ENCODE measurements around the gene KIAA0513. TPM values are rescaled to one million over a fixed set of nuclear protein-coding genes. Genes with fewer than 3 reads are reported as not detected.

Gene KIAA0513
- total RNA-seq, 1 donor from 2014 or later, result 10.4 TPM

DNA sequence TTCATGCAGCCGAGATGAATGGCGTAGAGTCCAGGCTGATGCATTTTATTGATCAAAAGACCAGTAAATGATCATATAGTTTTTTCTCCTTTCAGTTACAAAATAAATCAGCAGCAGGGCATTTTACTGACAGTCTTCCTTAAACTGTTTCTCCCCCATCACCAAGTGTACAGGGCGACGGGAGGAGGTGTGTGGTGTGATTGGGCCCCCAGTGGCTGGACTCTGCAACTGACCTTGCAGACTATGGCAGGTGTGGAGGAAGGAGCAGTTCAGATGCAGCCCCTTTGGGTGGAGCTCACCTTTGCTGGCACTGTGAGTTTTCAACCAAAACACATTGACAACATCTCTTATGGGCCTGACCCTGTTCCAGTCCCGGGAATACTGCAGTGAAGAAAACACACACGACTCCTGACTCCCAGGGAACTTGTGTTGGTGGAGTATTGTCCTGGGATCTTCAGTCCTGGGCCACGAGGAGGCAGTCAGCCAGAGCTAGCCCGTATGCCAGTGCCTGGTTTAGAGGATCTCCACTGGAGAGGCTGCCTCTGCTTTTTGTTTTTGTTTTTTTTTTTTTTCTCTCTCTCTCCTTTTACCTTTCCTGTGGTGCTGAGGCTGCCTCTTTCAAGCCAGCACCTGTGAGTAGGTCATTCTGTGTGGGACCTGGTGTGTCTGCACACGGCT, 29.8 kb downstream of the KIAA0513 start:
- intact Hi-C loops (cut with DNase I), result no loop called here
- ATAC-seq (ENCODE audit: poor library complexity) (no peak), DNase-seq (peak; percentile 7)

DNA sequence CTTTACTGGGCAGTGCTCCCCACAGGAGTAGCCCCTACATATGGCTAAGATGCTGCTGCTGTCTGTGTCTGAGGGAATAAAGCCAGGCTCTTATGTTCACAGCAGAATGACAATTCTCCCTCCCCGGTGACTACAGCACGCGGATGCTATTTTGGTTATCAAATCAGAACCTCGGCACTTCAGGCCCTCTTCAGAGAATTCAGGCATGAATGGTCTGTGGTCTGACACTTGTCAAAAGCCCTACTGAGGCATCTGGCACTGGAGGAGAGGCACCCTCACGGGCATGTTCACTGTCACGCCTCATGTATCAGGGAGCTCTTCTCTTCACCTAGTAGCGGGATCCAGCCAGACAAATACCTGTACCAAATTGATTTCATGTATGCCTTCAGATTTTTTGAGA, 30.4 kb downstream of the KIAA0513 start:
- intact Hi-C loops (cut with DNase I), result no loop called here
- peak; percentile 75 for ATAC-seq (ENCODE audit: poor library complexity)
- DNase-seq, result peak; percentile 34

DNA sequence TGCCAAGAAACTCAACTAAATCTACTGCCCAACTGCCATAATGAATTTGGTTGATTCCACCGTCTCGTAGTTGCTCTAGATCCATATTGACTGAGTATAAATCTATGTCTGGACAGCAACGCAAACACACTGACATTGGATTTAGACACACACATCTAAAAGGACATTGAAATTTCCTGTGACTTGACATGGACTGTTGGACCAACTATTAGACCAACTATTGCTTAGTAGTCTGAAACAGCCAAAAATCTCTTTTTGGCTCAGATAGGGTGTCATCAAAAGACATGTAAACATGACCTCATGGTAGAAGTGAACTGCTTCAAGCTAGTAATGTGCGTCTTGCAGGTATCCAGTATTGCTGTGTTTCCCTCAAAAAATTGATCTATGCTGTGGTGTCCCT, 31.3 kb downstream of the KIAA0513 start:
- intact Hi-C loops (cut with DNase I), result no loop called here
- no peak for ATAC-seq (ENCODE audit: poor library complexity)
- DNase-seq, result no peak

DNA sequence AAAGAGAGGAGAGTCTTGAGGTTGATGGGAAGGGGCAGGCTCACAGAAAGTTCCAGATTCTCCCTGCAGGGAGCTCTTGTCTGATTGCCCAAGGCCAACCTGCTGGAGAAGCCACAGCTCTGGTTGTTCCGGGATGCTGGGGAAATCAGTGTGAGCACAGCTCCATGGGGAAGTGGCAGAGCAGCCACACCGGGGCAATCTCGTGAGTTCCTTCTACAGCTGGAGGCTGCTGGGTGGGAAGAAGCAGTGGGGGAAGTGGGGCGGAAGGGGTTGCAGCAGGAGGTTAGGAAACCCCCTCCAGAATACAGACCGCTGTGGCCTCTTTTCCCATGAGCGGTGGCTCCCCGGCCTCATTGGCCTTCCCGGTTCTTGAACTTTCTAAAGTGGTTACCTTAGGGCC, 34.0 kb downstream of the KIAA0513 start:
- ATAC-seq (ENCODE audit: poor library complexity) (peak; percentile 55), DNase-seq (peak; percentile 76)
- intact Hi-C loops (cut with DNase I), result no loop called here

DNA sequence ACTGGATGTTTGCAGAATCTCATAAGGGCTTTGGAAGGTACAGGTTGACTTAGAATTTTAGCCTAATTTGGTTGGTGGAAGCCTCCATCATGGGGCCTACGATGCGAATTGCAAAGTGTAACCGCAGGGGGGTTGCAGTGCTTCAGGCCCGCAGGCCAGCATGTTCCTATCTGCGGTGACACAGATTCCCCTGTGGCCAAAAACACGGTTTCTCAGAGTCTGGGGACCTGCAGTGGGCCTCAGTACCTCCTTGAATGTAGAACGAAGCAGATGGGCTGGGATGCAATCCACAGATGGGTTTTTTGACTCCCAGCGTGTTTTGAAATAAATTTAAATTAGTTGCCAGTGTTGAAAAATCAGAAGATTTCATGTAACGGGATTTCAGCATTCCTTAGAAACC, 34.7 kb downstream of the KIAA0513 start:
- no peak for DNase-seq
- intact Hi-C loops (cut with DNase I), result no loop called here
- ATAC-seq (ENCODE audit: poor library complexity), result no peak

DNA sequence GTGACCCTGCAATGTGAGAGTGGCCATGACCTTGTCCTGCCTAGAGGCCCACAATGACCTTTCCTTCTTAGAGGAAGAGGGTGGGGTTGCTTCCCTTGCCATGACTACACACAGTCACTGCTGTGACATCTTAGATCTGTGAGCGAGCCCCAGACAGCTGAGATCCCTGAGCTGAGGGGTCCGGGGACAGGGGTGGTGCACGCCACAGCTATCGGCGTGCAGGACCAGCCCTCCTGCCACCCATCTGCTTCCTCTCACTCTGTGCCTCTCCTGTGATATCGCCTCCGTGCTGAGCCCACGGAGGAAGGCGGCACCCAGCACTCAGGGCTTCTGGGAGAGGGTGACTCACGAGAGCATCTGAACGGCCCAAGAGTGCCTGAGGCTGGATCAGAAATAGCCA, 35.2 kb downstream of the KIAA0513 start:
- intact Hi-C loops (cut with DNase I), result no loop called here
- peak; percentile 19 for ATAC-seq (ENCODE audit: poor library complexity)
- peak; percentile 27 for DNase-seq

DNA sequence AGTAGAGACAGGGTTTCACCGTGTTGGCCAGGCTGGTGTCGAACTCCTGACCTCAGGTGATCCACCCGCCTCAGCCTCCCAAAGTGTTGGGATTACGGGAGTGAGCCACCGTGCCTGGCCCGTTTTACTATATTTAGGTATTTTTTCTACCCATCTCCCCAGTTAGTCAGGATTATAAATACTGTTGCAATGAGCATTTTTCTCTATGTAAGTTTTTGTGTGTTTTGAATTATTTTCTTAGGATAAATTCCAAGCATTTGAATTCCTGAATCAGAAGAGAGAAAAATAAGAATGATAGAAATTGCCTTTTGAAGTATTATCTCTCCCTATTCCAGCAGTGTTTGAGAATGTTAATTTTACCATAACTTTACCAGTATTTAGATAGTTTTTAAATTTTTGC, 36.6 kb downstream of the KIAA0513 start:
- DNase-seq (no peak), ATAC-seq (ENCODE audit: poor library complexity) (no peak)
- intact Hi-C loops (cut with DNase I), result no loop called here

DNA sequence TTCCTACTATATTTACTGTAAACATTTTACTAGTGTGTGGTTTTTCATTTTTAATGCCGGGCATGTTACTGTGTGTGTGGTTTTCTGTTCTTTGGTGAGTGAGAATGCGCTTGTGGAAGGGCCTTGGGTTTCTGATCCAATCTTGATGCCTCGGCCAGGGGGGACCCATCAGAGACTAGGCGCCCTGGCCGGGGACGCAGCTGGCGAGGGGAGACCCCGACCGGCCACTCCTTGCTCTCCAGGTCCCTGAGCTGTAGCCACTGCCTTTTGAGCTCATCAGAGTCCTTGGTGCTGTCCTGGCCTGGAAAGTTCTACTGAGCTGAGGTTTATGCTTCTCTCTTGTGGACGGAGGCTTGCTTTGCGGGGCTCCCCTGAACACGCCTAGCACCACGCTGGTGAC, 37.5 kb downstream of the KIAA0513 start:
- intact Hi-C loops (cut with DNase I), result no loop called here
- peak; percentile 5 for DNase-seq
- no peak for ATAC-seq (ENCODE audit: poor library complexity)

DNA sequence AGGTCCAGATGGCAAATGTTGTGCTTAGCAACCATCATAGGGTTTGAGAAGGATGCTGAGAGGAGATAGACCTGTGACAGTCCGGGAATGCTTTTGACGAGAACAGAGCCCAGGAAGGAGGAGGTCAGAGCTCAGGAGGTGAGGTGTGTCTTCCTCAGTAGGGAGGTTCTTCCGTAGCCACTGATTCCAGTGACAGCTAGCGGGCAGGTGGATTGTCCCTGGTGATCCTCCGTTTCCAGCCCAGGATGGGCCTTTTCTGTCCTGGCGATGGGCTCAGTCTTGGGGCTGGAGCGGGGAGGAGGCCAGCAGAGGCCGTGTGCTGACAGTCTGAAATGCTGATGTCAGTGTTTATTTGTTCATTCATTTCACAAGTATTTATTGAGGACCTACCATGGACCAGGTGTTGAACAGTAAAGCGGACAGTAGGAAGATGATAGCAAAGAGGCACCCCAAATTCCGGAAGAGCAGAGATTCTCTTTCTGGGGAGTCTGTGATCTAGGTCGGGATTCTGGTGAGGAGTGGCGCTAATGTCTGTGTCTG, 38.8 kb downstream of the KIAA0513 start:
- DNase-seq (no peak), ATAC-seq (ENCODE audit: poor library complexity) (no peak)
- intact Hi-C loops (cut with DNase I), result no loop called here

DNA sequence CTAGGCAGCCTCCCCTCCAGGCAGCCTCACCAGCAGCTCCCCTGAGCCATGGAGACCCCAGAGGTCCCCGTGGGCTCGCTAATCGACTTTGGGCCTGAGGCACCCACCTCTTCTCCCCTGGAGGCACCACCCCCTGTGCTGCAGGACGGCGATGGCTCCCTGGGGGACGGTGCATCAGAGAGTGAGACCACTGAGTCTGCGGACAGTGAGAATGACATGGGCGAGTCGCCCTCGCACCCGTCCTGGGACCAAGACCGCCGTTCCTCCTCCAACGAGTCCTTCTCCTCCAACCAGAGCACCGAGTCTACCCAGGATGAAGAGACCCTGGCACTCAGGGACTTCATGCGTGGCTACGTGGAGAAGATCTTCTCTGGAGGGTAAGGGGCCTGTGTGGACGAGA, 39.4 kb downstream of the KIAA0513 start:
- ATAC-seq (ENCODE audit: poor library complexity) (peak; percentile 11), DNase-seq (no peak)
- intact Hi-C loops (cut with DNase I), result no loop called here

DNA sequence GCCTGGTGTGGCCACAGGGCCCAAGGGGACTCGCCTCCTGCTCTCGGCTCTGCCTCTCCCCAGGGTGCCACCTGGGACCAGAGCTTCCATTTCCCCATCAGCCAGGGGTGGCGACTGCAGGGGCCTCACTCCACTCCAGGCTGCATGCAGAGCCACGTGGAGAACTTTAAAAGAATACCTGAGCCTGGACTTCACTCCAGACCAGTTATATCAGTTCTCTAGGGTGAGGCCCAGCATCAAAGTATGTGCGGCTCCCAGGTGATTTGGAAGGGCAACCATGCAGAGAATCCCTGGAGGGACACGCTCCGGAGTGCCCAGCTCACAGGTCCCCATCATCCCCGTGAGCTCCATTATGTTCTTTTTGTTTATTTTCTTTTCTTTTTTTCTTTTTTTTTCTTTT, 39.8 kb downstream of the KIAA0513 start:
- intact Hi-C loops (cut with DNase I), result no loop called here
- DNase-seq (no peak), ATAC-seq (ENCODE audit: poor library complexity) (no peak)

DNA sequence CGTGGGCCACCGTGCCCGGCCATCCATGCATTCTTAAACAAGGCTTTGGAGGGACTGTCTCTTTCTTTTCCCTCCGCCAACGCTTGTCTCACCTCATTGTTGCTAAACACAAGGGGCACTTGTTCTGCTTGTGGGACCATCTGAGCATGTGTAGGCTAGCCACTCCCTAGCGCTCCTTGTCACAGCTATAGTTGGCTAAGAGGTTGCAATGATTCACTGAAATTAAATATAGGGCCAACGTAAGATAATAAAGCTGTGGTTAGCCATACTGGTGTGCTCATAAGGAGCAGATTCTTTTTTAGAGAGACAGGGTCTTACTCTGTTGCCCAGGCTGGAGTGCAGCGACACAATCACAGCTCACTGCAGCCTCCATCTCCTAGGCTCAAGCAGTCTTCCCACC, 41.2 kb downstream of the KIAA0513 start:
- intact Hi-C loops (cut with DNase I), result no loop called here
- no peak for DNase-seq
- ATAC-seq (ENCODE audit: poor library complexity), result no peak

DNA sequence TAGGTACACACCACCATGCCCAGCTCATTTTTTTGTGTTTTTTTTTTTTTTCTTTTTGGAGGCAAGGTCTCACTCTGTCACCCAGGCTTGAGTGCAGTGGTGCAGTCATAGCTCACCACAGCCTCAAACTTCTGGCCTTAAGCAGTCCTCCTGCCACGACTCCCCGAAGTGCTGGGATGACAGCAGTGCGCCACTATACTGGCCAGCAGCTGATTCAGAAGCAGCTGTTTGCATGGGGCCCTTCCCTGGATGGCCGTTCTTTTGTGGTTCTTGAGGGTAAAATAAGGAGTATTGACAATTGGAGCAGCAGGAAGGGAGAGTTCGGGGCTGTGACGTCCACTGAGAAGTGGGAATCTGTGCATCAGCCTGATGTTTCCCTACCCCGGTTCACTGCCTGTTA, 41.6 kb downstream of the KIAA0513 start:
- intact Hi-C loops (cut with DNase I), result no loop called here
- no peak for ATAC-seq (ENCODE audit: poor library complexity)
- DNase-seq, result no peak

DNA sequence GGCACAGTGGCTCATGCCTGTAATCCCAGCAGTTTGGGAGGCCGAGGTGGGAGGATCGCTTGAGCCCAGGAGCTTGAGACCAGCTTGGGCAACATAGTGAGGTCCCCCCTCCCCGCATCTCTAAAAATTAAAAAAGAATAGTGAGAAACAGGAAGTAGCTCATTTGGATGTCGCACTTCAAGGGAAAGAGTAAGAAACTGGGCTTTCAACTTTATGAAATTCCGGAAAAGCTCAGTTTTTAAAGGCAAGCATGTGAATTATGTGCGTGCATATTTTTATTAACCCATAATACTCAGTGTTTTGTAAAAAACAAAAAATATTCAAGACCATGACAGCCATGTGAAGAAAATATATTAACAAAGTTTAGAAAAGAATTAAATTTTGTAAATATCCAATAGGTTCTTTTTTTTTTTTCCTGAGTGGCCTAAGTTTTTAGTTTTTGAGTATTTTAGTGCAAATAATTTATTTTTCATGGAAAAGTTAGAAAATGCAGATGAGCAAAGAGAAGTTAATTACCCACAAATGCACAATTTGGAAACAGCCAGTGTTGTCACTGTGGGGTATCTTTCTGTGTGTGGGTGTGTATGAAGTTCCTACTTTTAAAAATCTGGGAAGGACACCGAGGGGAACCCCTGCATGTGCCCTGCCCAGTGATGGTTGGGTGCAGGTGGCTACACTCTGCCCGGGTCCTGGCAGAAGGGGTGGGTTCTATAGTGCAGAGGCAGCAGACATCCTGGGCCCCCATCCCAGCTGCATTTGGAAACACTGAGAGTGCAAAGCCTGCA, 44.7 kb downstream of the KIAA0513 start:
- intact Hi-C loops (cut with DNase I), result no loop called here
- no peak for ATAC-seq (ENCODE audit: poor library complexity)
- DNase-seq, result no peak

DNA sequence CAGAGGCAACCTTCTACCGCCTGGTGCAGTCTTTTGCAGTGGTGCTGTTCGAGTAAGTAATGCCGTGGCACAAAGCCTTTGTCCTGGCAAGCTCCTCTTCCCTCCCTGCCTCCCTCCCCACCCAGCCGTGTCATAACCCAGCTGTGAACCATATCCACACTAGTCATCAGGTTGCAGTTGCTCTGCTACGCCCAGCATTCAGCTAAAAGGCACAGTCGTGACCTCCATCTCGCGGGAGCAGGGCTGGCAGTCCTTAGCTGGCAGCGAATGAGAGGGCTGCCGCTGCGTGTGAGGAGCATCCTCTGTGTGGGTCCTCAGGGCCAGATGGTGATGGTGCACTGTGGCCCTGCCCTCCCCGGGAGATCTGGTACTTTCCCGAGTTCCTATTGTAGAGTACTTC, 45.4 kb downstream of the KIAA0513 start:
- ATAC-seq (ENCODE audit: poor library complexity) (peak; percentile 89), DNase-seq (peak; percentile 78)
- intact Hi-C loops (cut with DNase I), result no loop called here

DNA sequence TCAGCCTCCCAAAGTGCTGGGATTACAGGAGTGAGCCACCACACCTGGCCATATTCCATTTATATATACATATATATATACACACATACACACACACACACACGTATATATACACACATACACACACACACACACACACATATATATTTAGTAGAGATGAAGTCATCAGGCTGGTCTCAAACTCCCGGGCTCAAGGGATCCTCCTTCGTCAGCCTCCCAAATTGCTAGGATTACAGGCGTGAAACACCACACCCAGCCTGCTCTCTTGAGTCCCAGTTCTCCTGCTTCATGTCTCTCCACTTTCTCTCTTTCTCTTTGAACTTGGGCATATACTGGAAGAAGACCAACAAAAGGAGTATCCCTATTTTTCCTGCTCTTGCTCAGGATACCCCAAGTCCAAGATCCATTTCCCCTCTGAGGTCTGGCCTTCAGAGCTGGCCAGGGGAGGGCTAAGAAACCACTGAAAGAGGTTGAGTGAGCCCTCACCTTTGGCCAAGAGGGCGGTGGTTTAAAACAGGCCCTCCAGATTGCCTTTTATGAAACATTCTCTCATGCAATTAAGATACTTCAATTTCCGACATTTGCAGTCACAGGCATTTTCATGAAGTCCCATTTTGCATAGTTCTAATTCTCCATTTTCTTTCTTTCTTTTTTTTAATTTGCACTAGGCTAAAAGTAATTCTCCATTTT, 46.8 kb downstream of the KIAA0513 start:
- DNase-seq (no peak), ATAC-seq (ENCODE audit: poor library complexity) (no peak)
- intact Hi-C loops (cut with DNase I), result no loop called here

DNA sequence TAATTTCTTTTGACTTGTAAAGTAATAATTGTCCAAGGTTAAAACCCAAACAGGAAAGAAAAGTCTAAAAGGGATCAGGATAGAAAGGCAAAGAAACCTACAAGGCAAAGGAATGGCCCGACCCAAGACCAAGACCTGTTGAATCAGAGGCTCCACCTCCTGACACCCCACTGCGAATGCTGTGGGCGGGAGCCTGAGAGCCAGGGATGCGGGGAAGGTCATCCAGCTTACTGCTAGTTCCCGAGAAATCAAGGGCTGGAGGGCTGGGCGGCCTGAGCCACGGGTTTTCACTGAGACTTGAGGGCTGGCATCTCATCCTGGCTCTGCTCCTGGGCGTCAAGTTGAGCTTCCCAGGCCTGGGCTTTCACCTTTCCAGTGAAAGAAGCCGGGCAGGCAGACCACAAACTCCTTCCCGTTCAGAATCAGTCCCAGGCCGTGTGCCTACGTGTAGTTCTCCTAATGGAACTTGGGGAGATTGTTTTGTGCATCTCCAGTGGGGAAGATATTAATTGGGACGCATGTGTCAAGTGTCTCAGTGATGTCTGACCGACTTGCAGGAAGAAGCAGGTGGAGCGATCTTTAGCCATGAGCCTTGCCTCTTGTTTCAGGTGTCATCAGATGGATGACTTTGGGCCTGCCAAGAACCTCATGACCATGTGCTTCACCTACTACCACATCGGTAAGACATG, 47.8 kb downstream of the KIAA0513 start:
- no peak for DNase-seq
- intact Hi-C loops (cut with DNase I), result no loop called here
- no peak for ATAC-seq (ENCODE audit: poor library complexity)

DNA sequence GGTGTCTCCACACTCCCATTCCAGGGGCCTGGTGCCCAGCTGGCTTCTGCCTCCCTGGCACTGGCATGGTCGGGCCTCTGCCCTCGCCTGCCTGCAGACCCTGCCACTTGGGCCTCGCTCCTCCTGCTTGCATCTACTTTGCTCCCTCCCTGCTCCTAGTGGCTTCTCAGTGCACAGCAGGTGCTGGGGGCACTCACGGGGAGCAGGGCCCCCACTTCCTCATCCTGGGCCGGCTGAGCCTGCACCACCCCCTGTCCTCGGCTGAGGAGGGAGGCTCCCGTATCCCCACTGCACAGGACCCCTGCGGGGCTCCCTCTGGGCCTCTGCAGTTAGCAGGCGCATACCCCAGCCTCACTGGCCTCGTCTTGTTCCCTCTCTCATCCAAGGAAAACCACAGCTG, 49.4 kb downstream of the KIAA0513 start:
- DNase-seq (no peak), ATAC-seq (ENCODE audit: poor library complexity) (no peak)
- intact Hi-C loops (cut with DNase I), result no loop called here

DNA sequence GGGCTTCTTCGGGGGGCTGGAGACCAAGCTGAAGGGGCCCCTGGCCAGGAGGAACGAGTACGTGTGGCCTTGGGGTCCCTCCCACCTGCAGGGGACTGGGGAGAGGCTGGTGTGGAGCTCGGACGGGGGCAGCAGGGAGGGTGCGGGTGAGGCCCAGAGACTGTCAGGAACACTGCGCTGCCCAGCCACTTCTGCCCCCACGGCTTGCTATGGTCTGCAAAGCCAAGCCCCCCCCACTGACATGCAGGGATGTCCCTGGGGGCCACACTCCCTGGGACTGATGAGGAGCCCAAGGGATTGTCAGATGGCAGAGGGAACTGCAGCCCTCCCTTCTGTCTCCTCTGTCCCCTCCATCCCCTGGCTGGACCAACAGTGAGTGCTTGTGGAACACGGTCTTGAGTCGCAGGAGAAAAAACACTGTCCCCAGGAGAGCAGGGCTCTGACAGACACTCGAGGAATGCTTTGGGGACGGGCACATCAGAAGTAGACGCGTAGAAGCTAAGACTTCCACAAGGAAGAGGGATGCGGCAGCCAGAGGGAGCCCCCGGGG, 50.1 kb downstream of the KIAA0513 start:
- DNase-seq, result no peak
- no peak for ATAC-seq (ENCODE audit: poor library complexity)
- intact Hi-C loops (cut with DNase I), result no loop called here

Data from Right ventricle myocardium superior (tissue), 1 donor.